OCI-LY1 (cell line): ENCODE data around the gene HYAL1.

Source experiments
- CTCF ChIP-seq: fragments of 200-600 bp; sonication (generic), shearing (Covaris generic); IDR thresholded peaks from 2 replicates; pipeline ENCODE4 v1.5.1; 2017; ENCODE audit warnings: mild to moderate bottlenecking, antibody characterized with exemption, low read length, moderate library complexity, mixed read lengths
- EZH2 ChIP-seq: fragments of 200-600 bp; sonication (generic), shearing (Covaris generic); IDR thresholded peaks from 2 replicates; pipeline ENCODE4 v1.8.0; 2017; ENCODE audit warnings: borderline replicate concordance, mixed run types, mild to moderate bottlenecking, antibody characterized with exemption, low read length, moderate library complexity, mixed read lengths

GRCh38 chr3:50255251-50255615 is 48.1 kb downstream of the HYAL1 start:
- no peak for TF ChIP-seq EZH2
- TF ChIP-seq CTCF = no peak
